GM12801 (cell line): Measurements from ENCODE around the gene EFNB2.

Source experiments
- CTCF ChIP-seq: IDR thresholded peaks from one replicate; pipeline ENCODE4 v1.5.1; 2011; ENCODE audit warnings: control low read depth; ENCODE audit not compliant: insufficient read length; ENCODE audit errors: extremely low read depth

Gene EFNB2

GRCh38 chr13:106491928-106492587 is 43.4 kb downstream of the EFNB2 start:
- TF ChIP-seq CTCF: no peak

GRCh38 chr13:106491463-106491862 is 44.0 kb downstream of the EFNB2 start:
- no peak for TF ChIP-seq CTCF

GRCh38 chr13:106490569-106491321 is 44.7 kb downstream of the EFNB2 start:
- TF ChIP-seq CTCF: no peak

- no peak for TF ChIP-seq CTCF
These were observed 45.5 kb downstream of the EFNB2 start for GRCh38 chr13:106489849-106490568.

- no peak for TF ChIP-seq CTCF
These were observed 46.8 kb downstream of the EFNB2 start for GRCh38 chr13:106488686-106489085.

- no peak for TF ChIP-seq CTCF
These were observed 47.4 kb downstream of the EFNB2 start for GRCh38 chr13:106488076-106488475.

GRCh38 chr13:106487129-106487528 is 48.3 kb downstream of the EFNB2 start:
- no peak for TF ChIP-seq CTCF
